CD4-positive, alpha-beta T cell treated with Interleukin-10 for 1 hour (primary cell): ENCODE results near the gene WAC.
A peak's percentile ranks its signal among the peaks of the same experiment; 100 is the strongest.
"Not testable (repeated sequence)": the region's sequence is repeated elsewhere in the genome, so short reads cannot be mapped to it uniquely, and the experiment has no call there.

Experiments used
- DNase-seq: peaks from one replicate; pipeline ENCODE4 v3.0.0-alpha.2; 2020

Gene WAC, protein sequence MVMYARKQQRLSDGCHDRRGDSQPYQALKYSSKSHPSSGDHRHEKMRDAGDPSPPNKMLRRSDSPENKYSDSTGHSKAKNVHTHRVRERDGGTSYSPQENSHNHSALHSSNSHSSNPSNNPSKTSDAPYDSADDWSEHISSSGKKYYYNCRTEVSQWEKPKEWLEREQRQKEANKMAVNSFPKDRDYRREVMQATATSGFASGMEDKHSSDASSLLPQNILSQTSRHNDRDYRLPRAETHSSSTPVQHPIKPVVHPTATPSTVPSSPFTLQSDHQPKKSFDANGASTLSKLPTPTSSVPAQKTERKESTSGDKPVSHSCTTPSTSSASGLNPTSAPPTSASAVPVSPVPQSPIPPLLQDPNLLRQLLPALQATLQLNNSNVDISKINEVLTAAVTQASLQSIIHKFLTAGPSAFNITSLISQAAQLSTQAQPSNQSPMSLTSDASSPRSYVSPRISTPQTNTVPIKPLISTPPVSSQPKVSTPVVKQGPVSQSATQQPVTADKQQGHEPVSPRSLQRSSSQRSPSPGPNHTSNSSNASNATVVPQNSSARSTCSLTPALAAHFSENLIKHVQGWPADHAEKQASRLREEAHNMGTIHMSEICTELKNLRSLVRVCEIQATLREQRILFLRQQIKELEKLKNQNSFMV

DNA sequence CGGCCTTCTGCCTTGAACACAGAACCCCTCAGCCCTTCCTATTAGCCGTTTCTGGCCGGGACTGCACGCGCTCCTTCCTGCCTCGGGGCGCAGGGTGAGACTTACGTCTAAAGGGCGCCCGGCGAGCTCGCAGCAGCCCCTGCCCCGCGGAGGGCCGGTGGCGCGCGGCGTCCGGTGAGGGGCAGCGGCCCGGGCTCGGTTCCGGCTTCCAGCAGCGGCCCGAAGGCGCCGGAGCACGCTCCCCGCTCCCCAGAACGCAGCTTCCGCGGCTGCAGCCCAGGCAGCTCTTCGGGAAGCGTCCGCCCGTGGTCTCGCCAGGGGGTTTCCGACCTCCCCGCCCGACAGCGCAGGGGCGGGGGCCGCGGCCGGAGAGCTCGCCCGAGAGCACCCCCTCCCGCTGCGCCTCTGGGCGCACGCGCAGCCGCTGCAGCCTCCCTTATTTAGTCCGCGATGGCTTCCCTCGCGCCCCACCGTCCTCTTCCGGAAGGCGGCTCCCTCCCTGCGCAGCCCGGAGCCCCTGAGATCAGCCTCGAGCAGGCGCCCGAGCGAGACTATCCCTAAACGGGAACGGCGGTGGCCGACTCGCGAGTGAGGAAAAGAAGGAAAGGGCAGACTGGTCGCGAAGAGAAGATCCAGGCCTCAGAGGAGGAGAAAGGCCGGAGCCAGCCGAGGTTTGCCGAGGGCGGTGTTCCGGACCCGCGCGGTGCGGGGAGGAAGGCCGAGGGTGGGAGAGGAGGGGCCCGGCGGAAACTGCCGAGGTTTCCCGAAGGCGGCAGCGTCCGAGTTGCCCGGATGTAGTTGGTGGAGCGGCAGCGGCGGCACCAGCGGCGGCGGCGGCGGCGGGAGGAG, at the start of gene WAC:
TSS of gene WAC (plus strand) at position 782 of the 849 bp plus-strand sequence. CDS start 462 bp downstream, outside the sequence.
- DNase-seq: peak; percentile 96

DNA sequence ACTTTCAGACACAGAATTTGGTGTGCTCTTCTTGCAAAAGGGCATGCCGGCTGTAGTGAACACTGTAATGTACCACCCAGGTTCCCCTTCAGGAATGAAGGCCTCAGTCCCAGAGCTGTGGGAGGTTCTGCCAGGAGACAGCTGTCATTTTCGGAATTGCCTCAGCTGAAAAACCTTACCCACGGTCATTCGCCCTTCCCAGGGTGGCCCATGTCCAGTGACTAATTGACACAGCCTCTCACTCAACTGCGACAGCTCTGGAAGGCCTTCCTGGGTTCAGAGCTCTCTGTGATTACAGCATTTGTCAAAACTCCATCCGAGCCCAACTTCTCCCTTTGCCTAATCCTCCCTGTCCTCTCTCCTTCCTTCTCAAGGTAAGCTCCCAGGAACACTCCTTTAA, 43.7 kb upstream of the WAC start:
- DNase-seq: no peak

DNA sequence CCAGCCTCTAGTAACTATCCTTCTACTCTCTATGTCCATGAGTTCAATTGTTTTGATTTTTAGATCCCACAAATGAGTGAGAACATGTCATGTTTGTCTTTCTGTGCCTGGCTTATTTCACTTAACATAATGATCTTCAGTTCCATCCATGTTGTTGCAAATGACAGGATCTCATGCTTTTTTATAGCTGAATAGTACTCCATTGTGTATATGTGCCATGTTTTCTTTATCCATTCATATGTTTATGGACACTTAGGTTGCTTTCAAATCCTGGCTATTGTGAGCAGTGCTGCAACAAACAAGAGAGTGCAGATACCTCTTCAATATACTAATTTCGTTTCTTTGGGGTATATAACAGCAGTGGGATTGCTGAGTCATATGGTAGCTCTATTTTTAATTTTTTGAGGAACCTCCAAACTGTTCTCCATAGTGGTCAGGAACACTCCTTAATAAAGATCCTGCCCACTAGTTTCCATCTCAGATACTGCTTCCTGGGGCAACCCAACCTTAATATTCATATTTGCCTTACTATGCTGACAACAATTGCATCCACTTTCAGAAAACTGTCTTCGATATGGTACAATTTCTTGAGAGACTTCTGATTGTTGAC, 42.6 kb upstream of the WAC start:
- not testable (repeated sequence) for DNase-seq

DNA sequence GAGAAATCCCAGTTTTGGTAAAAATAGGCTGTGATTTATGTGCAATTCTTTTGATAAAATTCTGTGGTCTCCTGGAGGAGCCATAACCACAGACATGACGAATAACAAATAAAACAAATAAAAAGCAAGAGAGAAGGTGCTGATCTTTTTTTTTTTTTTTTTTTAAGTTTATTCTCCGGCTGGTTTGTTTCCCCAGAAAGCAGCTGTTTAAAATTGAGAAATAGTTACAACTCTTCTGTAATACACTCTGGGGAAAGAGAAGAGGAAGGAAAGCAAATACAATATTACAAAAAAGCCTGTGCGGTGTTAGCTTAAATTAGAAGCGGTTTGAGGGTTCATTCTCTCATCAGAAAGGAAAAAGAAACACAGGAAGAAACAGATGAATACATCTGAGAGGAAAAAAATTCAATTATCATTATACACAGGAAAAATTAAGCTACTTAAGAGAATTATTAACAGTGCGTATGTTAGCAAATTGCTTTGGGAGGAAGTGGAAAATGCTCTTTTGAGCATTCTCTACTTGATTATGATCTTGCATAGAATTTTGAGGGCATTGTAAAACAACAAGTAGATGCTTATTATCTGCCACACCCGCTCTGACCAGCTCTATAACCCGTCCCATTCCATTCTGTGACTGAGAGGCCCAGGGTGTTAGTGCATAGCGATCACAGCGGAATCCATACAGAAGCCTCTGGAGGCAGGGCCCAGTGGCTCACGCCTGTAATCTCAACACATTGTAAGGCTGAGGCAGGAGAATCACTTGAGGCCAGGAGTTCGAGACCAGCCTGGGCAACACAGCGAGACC, 40.6 kb upstream of the WAC start:
- DNase-seq: no peak

DNA sequence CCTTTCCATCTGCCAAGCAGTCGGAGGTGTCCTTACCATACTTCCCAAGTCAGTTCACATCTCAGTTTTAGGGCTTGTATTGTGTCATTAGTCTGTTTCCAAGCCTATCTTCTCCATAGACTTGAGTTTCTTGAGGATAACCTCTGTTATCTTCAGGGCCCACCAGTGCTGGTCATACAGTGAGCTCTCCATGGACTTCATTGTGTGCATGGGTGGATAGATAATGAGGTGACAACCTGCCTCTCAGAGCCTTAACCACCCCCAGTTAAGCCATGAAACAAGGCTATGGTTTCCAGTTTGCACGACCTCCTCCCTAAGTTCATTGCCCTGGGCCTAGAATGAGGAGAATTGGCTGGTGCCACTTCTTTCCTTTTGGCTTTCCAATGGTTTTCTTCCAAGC, 38.5 kb upstream of the WAC start:
- no peak for DNase-seq

DNA sequence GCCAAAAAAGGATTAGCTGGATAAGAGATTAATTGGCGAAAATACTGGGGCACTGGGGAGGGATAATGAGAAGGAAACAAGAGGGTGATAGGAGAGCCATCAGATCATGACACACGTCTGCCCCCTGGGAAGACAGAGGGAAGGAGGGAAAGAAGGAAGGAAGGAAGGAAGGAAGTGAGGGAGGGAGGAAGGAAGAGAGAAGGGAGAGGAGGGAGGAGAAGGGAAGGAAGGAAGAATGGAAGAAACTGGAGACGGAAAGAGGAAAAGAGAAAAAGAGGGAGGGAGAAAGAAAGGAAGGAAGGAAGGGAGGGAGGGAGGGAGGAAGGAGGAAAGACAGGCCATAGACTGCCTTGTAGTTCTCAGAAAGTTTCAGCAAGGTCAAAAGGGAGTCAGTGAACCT, 37.8 kb upstream of the WAC start:
- no peak for DNase-seq

DNA sequence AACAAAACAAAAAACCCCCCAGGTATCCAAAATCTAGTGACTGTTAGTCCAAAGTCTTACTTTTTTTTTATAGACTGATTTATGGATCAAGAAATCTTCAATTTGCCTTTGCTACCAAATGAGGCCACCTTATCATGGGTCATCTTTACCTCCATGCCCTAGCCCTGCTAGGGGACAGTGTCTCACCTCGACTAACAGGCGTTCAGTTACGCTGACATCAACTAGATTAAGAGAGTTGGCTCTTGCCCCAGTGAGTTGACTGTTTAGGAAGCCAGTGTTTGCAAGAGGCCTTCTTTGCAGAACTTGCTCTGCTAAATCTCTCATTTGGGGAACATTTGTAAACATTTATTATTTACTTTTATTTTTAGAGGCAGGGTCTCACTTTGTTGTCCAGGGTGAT, 36.9 kb upstream of the WAC start:
- no peak for DNase-seq

DNA sequence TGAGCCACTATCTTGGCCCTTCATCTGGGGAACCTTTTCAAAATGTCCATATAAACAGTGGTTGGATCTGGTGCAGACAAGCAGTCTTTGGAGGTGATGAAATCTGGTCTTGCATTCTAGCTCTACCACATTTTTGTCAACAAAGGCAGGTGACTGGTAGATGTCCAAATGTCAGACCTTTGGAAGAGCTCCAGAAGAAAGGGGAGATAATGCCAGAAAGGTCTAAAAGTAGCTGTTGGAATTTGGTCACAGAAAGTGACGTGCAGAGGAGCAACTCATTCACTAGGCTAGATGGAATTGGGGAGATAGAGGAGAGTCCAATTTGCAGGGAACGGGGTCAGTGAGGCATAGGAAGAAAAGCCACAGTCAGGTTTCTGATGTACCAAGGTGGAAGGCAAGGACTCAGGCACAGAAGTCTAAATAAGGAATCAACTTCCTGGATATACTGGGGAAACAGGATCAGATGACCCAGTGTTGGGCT, 36.4 kb upstream of the WAC start:
- no peak for DNase-seq

DNA sequence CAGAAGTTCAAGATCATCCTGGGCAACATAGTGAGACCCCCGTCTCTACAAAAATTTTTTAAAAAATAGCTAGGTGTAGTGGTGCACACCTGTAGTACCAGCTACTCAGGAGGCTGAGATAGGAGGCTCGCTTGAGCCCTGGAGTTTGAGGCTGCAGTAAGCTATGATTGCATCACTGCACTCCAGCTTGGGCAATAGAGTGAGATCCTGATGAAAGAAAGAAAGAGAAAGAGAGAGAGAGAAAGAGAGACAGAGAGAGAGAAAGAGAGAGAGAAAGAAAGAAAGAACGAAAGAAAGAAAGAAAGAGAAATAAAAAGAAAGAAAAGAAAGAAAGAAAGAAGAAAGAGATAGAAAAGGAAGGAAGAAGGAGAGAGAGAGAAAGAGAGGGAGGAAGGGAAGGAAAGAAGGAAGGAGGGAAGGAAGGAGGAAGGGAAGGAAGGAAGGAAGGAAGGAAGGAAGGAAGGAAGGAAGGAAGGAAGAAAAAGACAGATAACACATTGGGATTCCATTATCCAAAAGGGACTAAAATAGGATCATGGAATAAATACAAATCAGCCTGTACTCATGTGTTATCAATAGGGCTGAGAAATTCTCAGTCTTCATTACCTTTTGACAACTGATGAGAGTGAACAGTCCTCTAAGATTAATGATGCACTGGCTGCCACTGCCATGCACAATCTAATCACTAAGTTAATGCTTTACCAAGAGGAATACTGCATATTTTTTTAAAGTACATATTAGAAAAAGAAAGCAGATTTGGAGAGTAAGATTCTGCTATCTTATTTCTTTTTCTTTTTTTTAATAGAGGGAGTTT, 35.4 kb upstream of the WAC start:
- DNase-seq: no peak

DNA sequence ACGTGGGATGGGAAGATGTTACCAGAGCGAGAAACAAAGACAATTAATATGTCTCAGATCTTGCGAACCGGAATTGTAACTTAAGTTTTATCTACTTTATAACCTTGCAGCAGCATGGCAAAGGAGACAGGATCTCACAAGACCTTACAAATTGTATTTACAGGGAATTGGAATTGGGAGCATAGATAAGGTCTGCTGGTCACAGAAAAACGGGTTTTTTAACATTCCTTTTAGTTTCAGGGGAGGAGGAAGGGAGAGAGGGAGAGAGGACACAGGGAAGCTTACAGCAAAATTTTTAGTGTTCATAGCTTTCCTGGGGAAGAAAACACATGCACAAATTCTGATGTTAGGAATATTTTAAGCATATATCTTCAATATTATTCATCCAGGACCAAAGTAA, 32.7 kb upstream of the WAC start:
- DNase-seq: not testable (repeated sequence)

DNA sequence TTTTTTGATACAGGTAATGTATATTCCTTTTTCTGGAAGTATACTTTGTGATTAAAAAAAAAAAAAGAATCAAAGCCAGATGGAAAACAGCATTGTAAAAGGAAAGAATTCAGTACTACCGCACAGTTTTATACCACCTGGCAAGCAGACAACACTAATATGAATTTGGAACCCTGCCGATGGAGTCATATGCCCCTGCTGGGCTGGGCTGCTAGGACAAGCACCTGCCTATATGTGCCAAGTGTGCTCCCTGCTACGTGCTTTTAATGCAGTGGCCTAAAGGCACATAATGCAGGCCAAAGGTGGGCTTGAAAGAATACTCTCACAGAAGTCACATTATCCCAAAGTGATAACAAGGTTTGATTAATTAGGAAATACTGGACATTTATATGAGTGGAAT, 29.8 kb upstream of the WAC start:
- DNase-seq: no peak

DNA sequence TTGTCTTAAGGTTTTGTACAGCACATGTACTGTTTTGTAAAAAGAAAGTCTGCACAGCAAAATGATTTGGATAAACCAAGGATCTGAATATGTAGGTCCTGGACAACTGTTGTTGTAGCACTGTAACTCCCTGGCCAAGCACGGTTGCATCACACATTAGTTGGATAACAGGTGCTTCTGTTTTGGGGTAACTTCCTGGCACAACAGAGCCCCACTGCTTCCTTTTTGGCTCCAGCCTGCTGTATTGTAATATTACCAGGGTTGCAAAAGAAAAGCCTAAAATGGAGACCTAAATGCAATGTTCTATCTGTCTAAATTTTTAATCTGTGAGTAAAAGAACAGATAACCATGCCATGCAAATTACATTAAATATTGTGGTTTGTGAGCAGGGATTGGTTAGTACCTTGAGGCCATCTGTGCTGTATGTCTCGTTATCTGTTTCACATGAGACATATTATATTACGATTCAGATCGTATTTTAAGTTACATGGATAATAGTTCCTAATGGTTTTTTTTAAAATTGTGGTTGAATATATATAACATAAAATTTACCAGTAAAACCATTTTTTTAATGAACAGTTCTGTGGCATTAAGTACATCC, 27.5 kb upstream of the WAC start:
- DNase-seq: no peak

DNA sequence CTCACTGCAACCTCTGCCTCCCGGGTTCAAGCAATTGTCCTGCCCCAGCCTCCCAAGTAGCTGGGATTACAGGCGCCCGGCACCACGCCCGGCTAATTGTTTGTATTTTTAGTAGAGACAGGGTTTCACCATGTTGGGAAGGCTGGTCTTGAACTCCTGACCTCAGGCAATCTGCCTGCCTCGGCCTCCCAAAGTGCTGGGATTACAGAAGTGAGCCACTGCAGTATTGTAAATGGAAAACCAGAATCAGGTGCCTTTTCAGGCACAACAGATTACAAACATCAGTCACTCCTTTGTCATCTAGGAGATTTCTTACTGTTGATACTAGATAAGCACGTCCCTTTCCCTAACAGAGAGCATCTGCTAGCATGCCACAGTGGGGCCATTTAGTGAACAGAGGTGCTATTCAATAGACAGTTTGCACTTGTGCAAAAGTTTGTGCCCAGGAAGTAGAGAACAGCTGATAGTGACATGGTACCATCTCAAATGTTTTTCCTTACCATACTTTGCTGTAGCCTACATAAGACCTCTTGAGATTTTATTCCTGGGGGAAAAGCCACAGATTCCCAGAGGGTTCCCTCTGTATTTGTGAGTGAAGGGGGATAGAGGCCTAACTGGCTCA, 24.5 kb upstream of the WAC start:
- DNase-seq: no peak

DNA sequence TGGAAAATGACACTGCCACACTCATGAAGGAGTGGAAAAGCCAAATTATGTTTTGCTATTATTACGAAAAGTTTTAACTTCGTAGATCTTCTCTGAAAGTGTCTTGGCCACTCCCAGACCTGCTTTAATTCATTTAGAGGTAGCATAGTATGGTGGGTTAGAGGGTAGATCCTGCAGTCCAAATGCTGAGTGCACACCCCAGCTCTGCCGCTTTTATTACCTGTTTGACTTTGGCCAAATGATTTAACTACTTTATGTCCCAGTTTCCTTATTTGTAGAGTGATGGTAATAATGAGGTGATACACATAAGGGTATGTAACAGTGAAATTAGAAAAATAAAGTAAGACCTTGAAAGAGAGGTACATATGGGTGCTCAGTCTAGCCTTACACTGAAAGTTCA, 23.6 kb upstream of the WAC start:
- DNase-seq: no peak

DNA sequence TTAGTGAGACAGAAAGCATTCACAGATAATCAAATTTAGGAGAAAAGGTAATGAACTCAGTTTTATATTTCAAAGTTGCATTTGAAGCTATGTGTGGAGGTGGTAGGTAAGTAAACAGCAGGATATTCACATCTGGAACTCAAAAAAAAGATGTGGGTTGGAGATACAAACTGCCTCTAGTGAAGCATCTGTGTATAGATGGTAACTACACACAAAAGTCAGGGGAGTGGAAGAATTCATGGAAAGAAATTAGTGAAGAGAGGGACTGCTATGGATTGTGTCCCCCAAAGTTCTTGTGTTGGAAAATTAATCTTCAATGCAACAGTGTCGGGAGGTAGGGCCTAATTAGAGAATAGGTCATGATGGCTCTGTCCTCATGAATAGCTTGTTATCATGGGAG, 18.3 kb upstream of the WAC start:
- DNase-seq: no peak

DNA sequence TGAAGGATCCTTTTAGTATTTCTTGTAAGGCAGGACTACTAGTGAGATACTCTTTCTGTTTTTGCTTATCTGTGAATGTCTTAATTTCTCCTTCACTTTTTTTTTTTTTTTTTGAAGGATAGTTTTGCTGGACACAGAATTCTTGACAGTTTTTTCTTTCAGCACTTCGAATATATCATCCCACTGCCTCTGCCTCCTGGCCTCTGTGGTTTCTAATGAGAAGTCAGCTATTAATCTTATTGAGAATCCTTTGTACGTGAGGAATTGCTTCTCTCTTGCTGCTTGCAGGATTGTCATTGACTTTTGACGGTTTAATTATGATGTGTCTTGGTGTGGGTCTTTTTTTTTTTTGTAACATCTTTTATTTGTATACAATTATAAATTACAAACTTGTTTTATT, 12.6 kb upstream of the WAC start:
- no peak for DNase-seq

DNA sequence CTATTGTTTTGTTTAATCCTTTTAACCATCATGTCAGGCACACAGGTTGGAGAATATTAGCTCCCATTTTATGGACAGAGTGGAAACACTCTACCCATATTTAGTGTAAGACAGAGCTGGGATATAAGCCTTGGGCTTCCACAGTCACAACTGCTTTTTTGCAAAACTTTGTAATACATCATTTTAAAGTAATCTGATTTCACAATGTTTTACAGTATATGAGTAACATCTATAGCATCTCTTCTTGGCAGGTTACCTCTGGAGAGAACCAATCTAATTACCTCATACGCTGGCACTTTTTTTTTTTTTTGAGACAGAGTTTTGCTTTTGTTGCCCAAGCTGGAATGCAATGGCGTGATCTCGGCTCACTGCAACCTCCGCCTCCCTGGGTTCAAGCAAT, 12.1 kb upstream of the WAC start:
- DNase-seq: not testable (repeated sequence)

DNA sequence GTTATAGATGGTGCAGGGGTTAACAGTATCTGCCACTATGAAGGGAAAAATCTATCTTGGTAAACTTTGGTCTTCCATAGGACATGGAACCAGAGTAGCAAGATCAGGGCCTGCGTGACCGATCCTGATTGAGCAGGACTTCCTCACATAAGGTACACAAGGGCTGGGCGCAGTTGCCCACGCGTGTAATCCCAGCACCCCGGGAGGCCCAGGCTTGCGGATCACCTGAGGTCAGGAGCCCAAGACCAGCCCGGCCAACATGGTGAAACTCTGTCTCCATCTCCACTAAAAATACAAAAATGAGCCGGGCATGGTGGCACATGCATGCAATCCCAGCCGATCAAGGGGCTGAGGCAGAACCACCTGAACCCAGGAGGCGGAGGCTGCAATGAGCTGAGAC, 11.0 kb upstream of the WAC start:
- DNase-seq: not testable (repeated sequence)

DNA sequence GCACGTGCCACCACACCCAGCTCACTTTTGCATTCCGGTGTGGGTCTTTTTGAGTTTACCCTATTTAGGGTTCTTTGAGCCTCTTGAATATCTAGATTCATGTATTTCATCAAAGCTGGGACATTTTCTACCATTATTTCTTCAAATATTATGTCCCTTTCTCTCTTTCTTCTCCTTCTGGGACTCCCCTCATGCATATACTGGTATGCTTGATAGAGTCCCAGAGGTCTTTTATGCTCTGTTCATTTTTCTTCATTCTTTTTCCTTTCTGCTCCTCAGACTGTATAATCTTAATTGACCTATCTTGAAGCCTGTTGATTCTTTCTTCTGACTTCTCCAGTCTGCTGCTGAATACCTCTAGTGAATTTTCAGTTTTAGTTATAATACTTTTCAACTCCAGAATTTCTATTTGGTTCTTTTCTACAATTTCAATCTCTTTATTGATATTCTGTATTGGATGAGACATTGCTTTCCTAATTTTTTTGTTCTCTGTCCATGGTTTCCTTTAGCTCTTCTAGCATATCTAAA, 9.1 kb upstream of the WAC start:
- DNase-seq: no peak

DNA sequence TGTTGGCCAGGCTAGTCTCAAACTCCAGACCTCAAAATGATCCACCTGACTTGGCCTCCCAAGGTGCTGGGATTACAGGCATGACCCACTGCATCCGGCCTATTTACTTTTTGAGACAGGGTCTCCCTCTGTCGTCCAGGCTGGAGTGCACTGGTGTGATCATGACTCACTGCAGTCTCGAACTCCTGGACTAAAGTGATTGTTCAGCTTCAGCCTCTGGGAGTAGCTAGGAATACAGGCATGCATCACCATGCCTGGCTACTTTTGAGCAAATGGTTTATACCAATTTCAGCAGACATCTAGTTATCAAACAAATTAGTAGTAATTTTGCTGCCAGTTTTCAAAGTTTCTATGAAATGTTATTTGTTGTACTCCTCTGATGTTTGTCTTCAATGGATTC, 2.2 kb upstream of the WAC start:
- DNase-seq: no peak
